Natural killer cell (primary cell): Measurements from ENCODE around the gene STK25. TPM values are rescaled to one million over a fixed set of nuclear protein-coding genes. Genes with fewer than 3 reads are reported as not detected.
"Not testable (repeated sequence)": the region's sequence is repeated elsewhere in the genome, so short reads cannot be mapped to it uniquely, and the experiment has no call there.

ENCODE experiments used
- ATAC-seq, 3 donors: fragments of 150-1000 bp in 2 of 3; fragments of 200-7000 bp in 1 of 3; cut with Tn5 transposase; 1 replicate in 1 of 3; 2 replicates in 2 of 3; pipeline ENCODE4 v1.10.0; 2021; ENCODE audit warnings: mild to moderate bottlenecking in 2 of 3, moderate library complexity in 2 of 3
- DNase-seq, 2 donors: peaks; one replicate each; pipeline versions ENCODE4 v3.0.0 to v3.0.0-alpha.2; 2013 to 2021; ENCODE audit warnings: mixed read lengths in 1 of 2
- H3K27ac ChIP-seq: one replicate; pipeline ENCODE4 v1.5.1; 2013; ENCODE audit warnings: mild to moderate bottlenecking, low read length
- H3K27me3 ChIP-seq: one replicate; pipeline ENCODE4 v1.6.1; 2013; ENCODE audit warnings: low read length; ENCODE audit not compliant: control insufficient read depth, insufficient read depth
- H3K36me3 ChIP-seq: one replicate; pipeline ENCODE4 v1.6.1; 2013; ENCODE audit warnings: low read length; ENCODE audit not compliant: control insufficient read depth, insufficient read depth
- H3K4me1 ChIP-seq: one replicate; pipeline ENCODE4 v1.6.1; 2013; ENCODE audit warnings: low read length; ENCODE audit not compliant: control insufficient read depth, insufficient read depth
- H3K4me3 ChIP-seq: one replicate; pipeline ENCODE4 v1.5.1; 2013; ENCODE audit warnings: low read length
- H3K9me3 ChIP-seq: one replicate; pipeline ENCODE4 v1.6.1; 2013; ENCODE audit warnings: low read length; ENCODE audit not compliant: control insufficient read depth, insufficient read depth
- H3K27ac Mint-ChIP-seq, 2 donors: one replicate each; pipeline ENCODE4 v1.8.0; 2022; ENCODE audit warnings: mild to moderate bottlenecking in 2 of 2, mixed read lengths in 2 of 2, moderate library complexity in 1 of 2
- H3K27me3 Mint-ChIP-seq, 2 donors: one replicate each; pipeline ENCODE4 v1.8.0; 2022; ENCODE audit warnings: low read depth in 2 of 2, mixed read lengths in 2 of 2
- H3K36me3 Mint-ChIP-seq: one replicate; pipeline ENCODE4 v1.8.0; 2022; ENCODE audit warnings: mixed read lengths
- H3K4me1 Mint-ChIP-seq, 2 donors: one replicate each; pipeline ENCODE4 v1.8.0; 2022; ENCODE audit warnings: mixed read lengths in 2 of 2
- H3K4me3 Mint-ChIP-seq: one replicate; pipeline ENCODE4 v1.8.0; 2022; ENCODE audit warnings: mild to moderate bottlenecking, moderate library complexity, mixed read lengths
- H3K9me3 Mint-ChIP-seq, 2 donors: one replicate each; pipeline ENCODE4 v1.8.0; 2022; ENCODE audit warnings: mixed read lengths in 2 of 2
- CTCF ChIP-seq: fragments of 200-600 bp; IDR thresholded peaks from one replicate; pipeline ENCODE4 v1.8.0; 2022; ENCODE audit warnings: antibody characterized with exemption
- WGBS: methylation state at CpG from one replicate; pipeline ENCODE4 v1.1.7; 2013; ENCODE audit warnings: missing lambda C conversion rate; ENCODE audit not compliant: insufficient coverage; 5-methylcytosine and 5-hydroxymethylcytosine counted together
- intact Hi-C: fragments of 100-400 bp; cut with micrococcal nuclease; formaldehyde crosslinking; loops from one replicate; pipeline ENCODE4 v1.14.2; 2022
- total RNA-seq, 4 donors: library from RNA; stranded (reverse); fragments of 120-200 nt in 1 of 4; gene quantifications; one replicate each; pipeline versions ENCODE4 v1.2.3 to v1.2.4, GENCODE V29; 2013 to 2022

STK25 gene
- total RNA-seq, 3 donors from 2014 or later (not counting 1 experiment from before 2014, with no cell fraction given), result 110 to 140 (median 135) TPM

DNA sequence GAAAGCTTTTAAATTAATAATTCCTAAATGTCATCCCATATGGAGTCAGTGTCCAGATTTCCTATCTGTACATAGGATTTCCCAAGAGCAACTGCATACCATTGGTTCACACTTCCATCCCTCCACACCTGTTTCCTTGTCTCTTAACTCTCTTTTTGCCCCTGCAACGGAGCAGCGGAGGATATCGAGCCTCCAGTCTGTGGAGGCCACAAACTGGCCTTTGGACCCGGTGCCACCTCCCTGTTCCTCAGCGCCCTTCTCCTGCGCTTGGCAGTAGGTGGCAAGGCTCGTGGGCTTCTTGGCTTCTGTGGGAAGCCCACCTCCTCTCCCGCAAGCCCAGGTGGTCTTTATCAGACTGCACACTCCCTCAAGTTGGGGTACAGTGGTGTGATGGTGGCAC is 23.8 kb upstream of the STK25 start:
- Mint-ChIP-seq H3K4me1 (no peaks in the 10 kb centered on the region), H3K9me3 (no peaks in the 10 kb centered on the region), H3K27me3 (peaks cover 3 to 6% of the 10 kb centered on the region in 2 donors), H3K4me3 (no peak overlapping the region), H3K36me3 (no peaks in the 10 kb centered on the region), H3K27ac (no peak overlapping the region)
- H3K27ac ChIP-seq, result no peak overlapping the region
- no peak overlapping the region for H3K4me3 ChIP-seq
- WGBS, result 90% methylated on average over 8 of the region's 8 CpGs
- DNase-seq (no peak), ATAC-seq (no peak)
- TF ChIP-seq CTCF, result no peak
- no peaks in the 10 kb centered on the region for H3K9me3 ChIP-seq
- H3K36me3 ChIP-seq, result no peaks in the 10 kb centered on the region
- H3K27me3 ChIP-seq, result no peaks in the 10 kb centered on the region
- intact Hi-C loops, result no loop called here
- H3K4me1 ChIP-seq, result no peaks in the 10 kb centered on the region

- Mint-ChIP-seq H3K4me1 (no peaks in the 10 kb centered on the region), H3K27ac (no peak overlapping the region), H3K9me3 (peaks cover 0 to 2% of the 10 kb centered on the region in 2 donors), H3K36me3 (no peaks in the 10 kb centered on the region), H3K4me3 (no peak overlapping the region), H3K27me3 (peaks cover 3 to 6% of the 10 kb centered on the region in 2 donors)
- no peak for ATAC-seq
- Histone ChIP-seq H3K4me1 (no peaks in the 10 kb centered on the region), H3K9me3 (peaks cover 3% of the 10 kb centered on the region), H3K36me3 (no peaks in the 10 kb centered on the region), H3K4me3 (no peak overlapping the region), H3K27ac (no peak overlapping the region), H3K27me3 (no peaks in the 10 kb centered on the region)
- DNase-seq, result no peak
- TF ChIP-seq CTCF, result no peak
- intact Hi-C loops, result no loop called here
- 87% methylated on average over 12 of the region's 13 CpGs for WGBS
Measured at GRCh38 chr2:241531161-241531722, 22.9 kb upstream of the STK25 start.

DNA sequence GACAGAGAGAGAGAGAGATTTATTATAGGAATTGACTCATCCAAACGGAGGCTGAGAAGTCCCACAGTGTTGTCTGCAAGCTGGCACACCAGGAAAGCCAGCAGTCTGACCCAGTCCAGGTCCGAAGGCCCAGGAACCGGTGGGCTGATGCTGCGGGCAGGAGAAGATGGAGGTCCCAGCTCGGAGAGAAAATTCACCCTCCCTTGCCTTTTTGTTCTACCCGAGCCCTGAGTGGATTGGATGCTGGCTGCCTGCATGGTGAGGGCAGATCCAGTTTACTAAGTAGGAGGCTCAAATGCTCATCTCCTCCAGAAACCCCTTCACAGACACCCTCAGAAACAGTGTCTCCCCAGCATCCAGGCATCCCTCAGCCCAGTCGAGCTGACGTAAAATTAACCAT is 22.2 kb upstream of the STK25 start:
- H3K27me3 Mint-ChIP-seq, result peaks cover 3 to 6% of the 10 kb centered on the region in 2 donors
- no peaks in the 10 kb centered on the region for H3K36me3 Mint-ChIP-seq
- Histone ChIP-seq H3K4me1 (no peaks in the 10 kb centered on the region), H3K4me3 (no peak overlapping the region), H3K27me3 (no peaks in the 10 kb centered on the region), H3K36me3 (no peaks in the 10 kb centered on the region), H3K9me3 (peaks cover 5% of the 10 kb centered on the region), H3K27ac (no peak overlapping the region)
- H3K4me1 Mint-ChIP-seq, result no peaks in the 10 kb centered on the region
- WGBS, result 83% methylated on average over 8 of the region's 8 CpGs
- intact Hi-C loops, result no loop called here
- H3K9me3 Mint-ChIP-seq, result peaks cover 0 to 2% of the 10 kb centered on the region in 2 donors
- ATAC-seq (no peak), DNase-seq (no peak)
- TF ChIP-seq CTCF, result no peak
- no peak overlapping the region for H3K4me3 Mint-ChIP-seq
- H3K27ac Mint-ChIP-seq, result no peak overlapping the region

GRCh38 chr2:241525818-241526780 is 17.7 kb upstream of the STK25 start:
- H3K27ac Mint-ChIP-seq, H3K36me3 Mint-ChIP-seq, H3K27me3 ChIP-seq, intact Hi-C loops, H3K36me3 ChIP-seq, H3K4me1 ChIP-seq, H3K9me3 ChIP-seq, ATAC-seq, H3K9me3 Mint-ChIP-seq, H3K27me3 Mint-ChIP-seq, H3K4me3 ChIP-seq, H3K27ac ChIP-seq, DNase-seq, H3K4me1 Mint-ChIP-seq, H3K4me3 Mint-ChIP-seq: not testable (repeated sequence)
- WGBS, result 94% methylated on average over 31 of the region's 31 CpGs
